Activated CD8-positive, alpha-beta T cell treated with anti-CD3 and anti-CD28 coated beads, Interleukin-2, amount 10 ng/mL, durations not matched to agents 7 days and 5 days (primary cell): Measurements from ENCODE around the gene CDH13. TPM values are rescaled to one million over a fixed set of nuclear protein-coding genes. Genes with fewer than 3 reads are reported as not detected.

Experiments used
- ATAC-seq: fragments of 150-1000 bp; cut with Tn5 transposase; one replicate; pipeline ENCODE4 v1.10.0; 2021; ENCODE audit warnings: moderate library complexity
- CTCF ChIA-PET: fragments of 350-600 bp; sonication (Branson Sonifier 250); formaldehyde crosslinking; loops from one replicate; lab custom pipeline; 2021; ENCODE audit warnings: antibody characterized with exemption; lab: Charles Lee
- POLR2A ChIA-PET: fragments of 350-600 bp; sonication (Branson Sonifier 250); formaldehyde crosslinking; loops from one replicate; lab custom pipeline; 2021; ENCODE audit warnings: antibody characterized with exemption; lab: Charles Lee
- DNase-seq: peaks from one replicate; pipeline ENCODE4 v3.0.0-alpha.2; 2020
- H3K27ac Mint-ChIP-seq: one replicate; pipeline ENCODE4 v1.8.0; 2021; ENCODE audit warnings: mild to moderate bottlenecking, mixed read lengths
- H3K27me3 Mint-ChIP-seq: one replicate; pipeline ENCODE4 v1.8.0; 2021; ENCODE audit warnings: low read depth, mixed read lengths
- H3K36me3 Mint-ChIP-seq: one replicate; pipeline ENCODE4 v1.8.0; 2021; ENCODE audit warnings: low read depth, mixed read lengths
- H3K4me1 Mint-ChIP-seq: one replicate; pipeline ENCODE4 v1.8.0; 2021; ENCODE audit warnings: low read depth, mixed read lengths
- H3K4me3 Mint-ChIP-seq: one replicate; pipeline ENCODE4 v1.8.0; 2021; ENCODE audit warnings: mild to moderate bottlenecking, mixed read lengths
- H3K9me3 Mint-ChIP-seq: one replicate; pipeline ENCODE4 v1.8.0; 2022; ENCODE audit warnings: mixed read lengths; ENCODE audit not compliant: insufficient read depth
- total RNA-seq, 2 experiments: library from RNA; stranded (reverse); gene quantifications; one replicate each; pipeline ENCODE4 v1.2.3, GENCODE V29; 2021

CDH13 gene
- total RNA-seq, 2 experiments from 2014 or later: not detected

DNA sequence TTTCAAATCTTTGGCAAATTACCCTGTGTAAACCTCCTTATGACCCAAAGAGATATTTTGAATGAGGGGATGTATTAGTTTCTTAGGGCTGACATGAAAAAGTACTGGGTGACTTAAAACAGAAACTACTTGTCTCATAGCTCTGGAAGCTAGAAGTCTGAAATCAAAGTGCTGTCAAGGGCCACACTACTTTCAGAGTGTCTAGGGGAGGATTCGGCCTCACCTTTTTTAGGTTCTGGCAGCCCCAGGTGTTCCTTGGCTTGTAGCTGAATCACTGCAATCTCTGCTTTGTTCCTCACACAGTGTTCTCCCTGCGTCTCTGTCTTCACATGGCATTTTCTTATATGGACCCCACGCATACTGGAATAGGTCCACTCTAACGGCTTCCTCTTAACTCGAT, 322.2 kb downstream of the CDH13 start:
- peaks cover 9% of the 10 kb centered on the region for H3K27me3 Mint-ChIP-seq
- CTCF ChIA-PET: no interaction called here
- peaks cover 18% of the 10 kb centered on the region for H3K9me3 Mint-ChIP-seq
- H3K27ac Mint-ChIP-seq: no peak overlapping the region
- H3K4me1 Mint-ChIP-seq: peaks cover 22% of the 10 kb centered on the region
- POLR2A ChIA-PET: no interaction called here
- DNase-seq: no peak
- no peak overlapping the region for H3K4me3 Mint-ChIP-seq
- H3K36me3 Mint-ChIP-seq: peaks cover 9% of the 10 kb centered on the region
- no peak for ATAC-seq

DNA sequence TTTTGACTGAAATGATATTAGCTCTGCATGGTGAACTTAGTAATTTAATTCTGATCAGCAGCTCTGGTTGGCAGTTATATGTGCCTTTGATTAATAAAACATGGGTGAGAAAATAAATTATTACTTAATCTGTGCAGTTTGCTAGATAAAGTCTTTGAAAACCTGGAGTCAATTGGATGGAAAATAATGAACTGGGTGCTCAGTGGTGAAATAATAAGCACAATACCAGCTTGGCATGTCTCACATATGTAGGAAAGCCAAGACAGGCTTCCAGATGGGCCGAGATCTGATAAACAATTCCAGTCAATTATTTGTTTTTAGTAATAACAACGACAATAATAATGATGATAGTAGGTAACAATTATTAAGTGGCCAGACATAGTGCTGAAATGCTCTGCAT, 326.7 kb downstream of the CDH13 start:
- ChIA-PET CTCF (no interaction called here), POLR2A (no interaction called here)
- ATAC-seq (no peak), DNase-seq (no peak)
- Mint-ChIP-seq H3K4me1 (peaks cover 7% of the 10 kb centered on the region), H3K27me3 (peaks cover 22% of the 10 kb centered on the region), H3K9me3 (no peaks in the 10 kb centered on the region), H3K36me3 (no peaks in the 10 kb centered on the region), H3K27ac (no peak overlapping the region), H3K4me3 (no peak overlapping the region)

DNA sequence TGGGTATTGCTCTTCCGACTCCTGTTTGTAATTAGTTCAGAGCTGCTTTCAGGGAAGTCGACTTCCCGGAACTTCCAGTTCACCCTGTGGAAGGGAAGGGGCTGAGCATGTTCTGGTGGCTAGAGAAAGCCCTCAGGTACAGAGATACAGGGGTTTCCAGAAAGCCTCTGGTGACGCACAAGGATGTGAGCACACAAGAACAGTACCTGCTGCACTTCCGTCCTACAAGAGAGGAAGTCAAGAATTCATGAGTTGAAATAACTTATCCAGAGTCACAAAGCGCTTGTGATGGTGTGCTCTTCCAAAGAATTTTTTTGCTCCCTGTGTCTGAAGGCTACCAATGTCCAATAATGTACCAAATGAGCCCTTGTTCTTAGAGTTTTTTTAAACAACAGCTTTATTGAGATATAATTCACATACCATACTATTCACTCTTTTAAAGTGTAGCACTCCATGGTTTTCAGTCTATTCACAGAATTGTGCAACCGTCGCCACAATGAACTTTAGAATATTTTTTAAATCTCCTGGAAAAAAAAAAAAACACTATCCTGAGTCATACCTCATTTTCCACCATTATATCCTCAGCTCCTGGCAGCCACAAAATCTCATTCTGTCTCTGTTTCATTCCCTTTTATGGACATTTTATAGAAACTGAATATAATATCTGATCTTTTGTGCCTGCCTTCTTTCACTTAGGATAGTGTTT, 327.6 kb downstream of the CDH13 start:
- ATAC-seq (no peak), DNase-seq (no peak)
- H3K9me3 Mint-ChIP-seq: no peaks in the 10 kb centered on the region
- peaks cover 22% of the 10 kb centered on the region for H3K27me3 Mint-ChIP-seq
- ChIA-PET POLR2A (no interaction called here), CTCF (no interaction called here)
- peaks cover 7% of the 10 kb centered on the region for H3K4me1 Mint-ChIP-seq
- no peak overlapping the region for H3K4me3 Mint-ChIP-seq
- no peaks in the 10 kb centered on the region for H3K36me3 Mint-ChIP-seq
- no peak overlapping the region for H3K27ac Mint-ChIP-seq

DNA sequence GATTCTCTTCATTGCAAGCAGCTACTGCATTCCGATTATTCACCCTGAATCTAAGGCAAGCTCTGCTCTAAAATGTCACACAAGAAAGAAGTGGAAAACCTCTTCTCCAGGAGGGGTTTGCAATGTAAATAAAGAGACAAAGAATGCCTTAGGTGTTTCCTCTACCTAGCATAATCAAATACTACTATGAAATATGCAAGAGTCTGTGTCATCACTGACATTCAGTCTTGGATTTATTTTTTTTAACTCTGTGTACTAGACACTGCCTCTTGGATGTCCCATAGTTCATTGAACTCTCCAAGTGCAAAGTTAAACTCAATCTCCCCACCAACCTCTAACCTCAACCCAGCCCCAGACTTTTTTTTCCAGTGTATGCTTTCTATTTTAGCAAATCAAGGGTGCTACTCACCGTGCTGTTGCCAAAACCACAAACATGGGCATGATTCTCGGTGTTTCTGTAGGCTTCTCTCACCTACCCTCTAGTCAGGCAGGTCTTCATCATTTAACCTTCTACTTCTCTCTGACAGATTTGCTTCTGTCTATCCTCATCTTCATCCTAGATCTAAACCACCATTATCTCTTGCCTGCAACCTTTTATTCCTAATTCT, 329.1 kb downstream of the CDH13 start:
- DNase-seq: no peak
- ATAC-seq: no peak

DNA sequence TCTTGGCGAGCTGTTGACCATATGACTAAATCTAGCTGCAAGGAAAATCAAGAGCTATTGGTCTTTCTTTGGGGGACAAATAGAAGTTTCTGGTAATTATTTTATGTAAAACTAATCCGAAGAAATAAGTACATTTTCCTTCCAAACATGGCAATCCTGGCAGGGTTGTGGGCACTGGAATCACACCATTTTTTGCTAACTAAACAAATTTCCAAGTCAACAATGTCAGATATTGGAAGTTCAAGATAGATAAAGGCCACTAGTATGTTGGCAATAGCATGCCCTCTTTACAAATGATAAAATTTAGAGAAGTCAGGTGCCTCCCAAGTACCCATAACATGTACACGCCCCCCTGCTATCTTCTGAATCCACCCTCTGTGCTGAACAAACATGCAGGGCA, 330.4 kb downstream of the CDH13 start:
- POLR2A ChIA-PET: no interaction called here
- CTCF ChIA-PET: no interaction called here
- no peaks in the 10 kb centered on the region for H3K36me3 Mint-ChIP-seq

More for the DNA sequence above, 329.1 kb downstream of the CDH13 start:
- H3K4me1 Mint-ChIP-seq: peaks cover 7% of the 10 kb centered on the region
- H3K36me3 Mint-ChIP-seq: no peaks in the 10 kb centered on the region
- H3K27ac Mint-ChIP-seq: no peak overlapping the region
- peaks cover 23% of the 10 kb centered on the region for H3K27me3 Mint-ChIP-seq
- no peaks in the 10 kb centered on the region for H3K9me3 Mint-ChIP-seq
- H3K4me3 Mint-ChIP-seq: no peak overlapping the region
- POLR2A ChIA-PET: no interaction called here
- CTCF ChIA-PET: no interaction called here

DNA sequence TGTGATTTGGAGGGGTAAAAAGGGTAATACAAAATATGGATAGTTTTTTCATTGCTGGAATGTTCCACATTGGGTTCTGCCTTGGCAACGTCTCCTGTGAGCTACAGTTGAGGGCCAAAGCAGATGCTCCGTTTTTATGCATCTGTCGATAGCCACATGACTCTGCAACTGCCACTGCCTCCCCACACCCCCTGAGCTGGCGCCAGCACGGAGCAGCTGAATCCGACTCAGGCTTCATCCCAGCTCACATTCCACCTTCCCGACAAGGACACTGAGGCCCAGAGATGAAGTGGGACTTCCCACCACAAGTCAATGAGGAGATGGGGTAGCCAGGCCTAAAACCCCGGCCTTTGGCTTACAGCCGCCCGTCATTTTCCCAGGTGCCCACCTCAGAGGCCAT, 334.1 kb downstream of the CDH13 start:
- H3K36me3 Mint-ChIP-seq: no peaks in the 10 kb centered on the region
- POLR2A ChIA-PET: no interaction called here
- peaks cover 21% of the 10 kb centered on the region for H3K27me3 Mint-ChIP-seq

More for the DNA sequence above, 330.4 kb downstream of the CDH13 start:
- Mint-ChIP-seq H3K27ac (no peak overlapping the region), H3K27me3 (peaks cover 20% of the 10 kb centered on the region), H3K4me1 (peaks cover 7% of the 10 kb centered on the region), H3K4me3 (no peak overlapping the region), H3K9me3 (no peaks in the 10 kb centered on the region)
- no peak for ATAC-seq
- DNase-seq: no peak

DNA sequence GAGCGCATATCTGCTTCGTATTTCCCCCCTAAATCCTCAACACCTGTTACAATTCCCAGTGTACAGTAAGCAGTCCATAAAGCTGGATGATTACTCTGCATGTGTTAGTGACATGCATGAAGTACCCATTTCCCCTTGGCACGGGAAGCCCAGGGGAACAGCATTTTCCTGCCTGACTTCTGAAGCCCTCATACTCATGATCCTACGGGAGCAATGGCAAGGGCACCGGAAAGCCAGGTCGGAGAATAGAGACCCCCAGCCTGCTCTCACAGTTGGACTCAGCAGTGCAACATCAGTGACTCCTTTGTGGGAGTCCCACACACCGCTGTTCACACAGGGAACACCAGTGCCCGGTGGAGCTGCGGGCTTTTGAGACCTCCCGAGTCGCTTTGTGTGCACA, 336.9 kb downstream of the CDH13 start:
- POLR2A ChIA-PET: no interaction called here
- H3K27me3 Mint-ChIP-seq: peaks cover 12% of the 10 kb centered on the region
- H3K4me3 Mint-ChIP-seq: no peak overlapping the region
- DNase-seq: no peak
- no peak for ATAC-seq
- no peaks in the 10 kb centered on the region for H3K4me1 Mint-ChIP-seq
- CTCF ChIA-PET: no interaction called here
- no peak overlapping the region for H3K27ac Mint-ChIP-seq
- no peaks in the 10 kb centered on the region for H3K36me3 Mint-ChIP-seq
- H3K9me3 Mint-ChIP-seq: no peaks in the 10 kb centered on the region

More for the DNA sequence above, 334.1 kb downstream of the CDH13 start:
- Mint-ChIP-seq H3K9me3 (no peaks in the 10 kb centered on the region), H3K4me3 (no peak overlapping the region), H3K27ac (no peak overlapping the region), H3K4me1 (peaks cover 3% of the 10 kb centered on the region)
- CTCF ChIA-PET: no interaction called here
- no peak for DNase-seq
- no peak for ATAC-seq

DNA sequence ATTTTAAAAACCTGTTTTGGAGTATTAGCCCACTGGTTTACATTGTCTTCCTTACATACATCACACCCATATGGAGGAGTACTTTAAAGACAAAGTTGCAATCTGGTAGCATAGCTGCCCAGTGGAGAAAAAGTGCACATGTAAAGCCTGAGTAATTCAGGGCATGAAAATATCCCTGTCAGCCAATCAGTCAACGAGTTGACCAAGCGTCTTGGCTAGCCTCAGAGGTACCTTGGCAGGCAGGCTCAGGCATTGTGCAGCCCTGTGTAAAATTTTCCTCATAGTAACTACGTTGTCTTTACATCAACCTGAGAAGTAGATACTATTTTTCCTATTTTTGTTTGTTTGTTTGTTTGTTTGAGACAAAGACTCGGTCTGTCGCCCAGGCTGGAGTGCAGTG, 339.0 kb downstream of the CDH13 start:
- ATAC-seq (no peak), DNase-seq (no peak)
- POLR2A ChIA-PET: no interaction called here
- Mint-ChIP-seq H3K4me3 (no peak overlapping the region), H3K27ac (no peak overlapping the region), H3K4me1 (no peaks in the 10 kb centered on the region), H3K36me3 (no peaks in the 10 kb centered on the region), H3K9me3 (peaks cover 3% of the 10 kb centered on the region), H3K27me3 (peaks cover 8% of the 10 kb centered on the region)
- CTCF ChIA-PET: no interaction called here

DNA sequence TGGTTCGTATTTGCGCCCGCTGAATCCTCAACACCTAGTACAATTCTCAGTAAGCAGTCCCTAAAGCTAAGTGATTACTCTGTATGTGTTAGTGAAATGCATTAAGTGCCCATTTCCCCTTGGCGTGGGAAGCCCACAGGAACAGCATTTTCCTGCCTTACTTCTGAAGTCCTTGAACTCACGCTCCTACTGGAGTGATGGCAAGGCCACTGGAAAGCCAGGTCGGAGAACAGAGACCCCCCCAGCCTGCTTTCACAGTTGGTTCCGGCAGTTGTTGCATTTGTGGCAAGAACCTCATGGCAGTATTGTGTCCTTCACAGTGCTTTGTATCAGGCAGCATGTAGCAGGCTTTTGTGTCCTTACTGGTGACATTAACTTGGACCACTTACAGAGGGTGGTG, 340.7 kb downstream of the CDH13 start:
- no peak overlapping the region for H3K4me3 Mint-ChIP-seq
- peaks cover 3% of the 10 kb centered on the region for H3K9me3 Mint-ChIP-seq
- peaks cover 5% of the 10 kb centered on the region for H3K27me3 Mint-ChIP-seq
- H3K27ac Mint-ChIP-seq: no peak overlapping the region
- no peaks in the 10 kb centered on the region for H3K4me1 Mint-ChIP-seq
- DNase-seq (no peak), ATAC-seq (no peak)
- no peaks in the 10 kb centered on the region for H3K36me3 Mint-ChIP-seq
- ChIA-PET CTCF (no interaction called here), POLR2A (no interaction called here)

DNA sequence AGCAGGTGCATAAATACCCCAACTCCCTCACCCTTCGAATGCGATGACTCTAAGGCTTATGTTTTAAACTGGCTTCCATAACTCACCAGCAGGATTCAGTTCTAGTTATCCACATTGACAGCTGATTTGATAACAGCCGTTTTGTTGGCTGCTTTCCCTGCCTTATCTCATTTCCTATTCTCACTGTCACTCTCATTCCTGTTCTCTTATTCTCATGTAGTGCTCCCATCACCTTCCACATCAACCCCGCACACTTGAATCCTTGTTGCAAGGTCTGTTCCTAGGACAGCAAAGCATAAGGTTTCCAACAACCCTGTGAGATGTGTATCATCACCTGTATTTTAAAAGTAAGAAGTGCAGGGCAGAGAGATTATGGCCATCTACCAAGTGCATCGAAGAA, 344.4 kb downstream of the CDH13 start:
- POLR2A ChIA-PET: no interaction called here
- CTCF ChIA-PET: no interaction called here
- Mint-ChIP-seq H3K36me3 (no peaks in the 10 kb centered on the region), H3K9me3 (peaks cover 3% of the 10 kb centered on the region), H3K4me3 (no peak overlapping the region), H3K27ac (no peak overlapping the region), H3K27me3 (peaks cover 5% of the 10 kb centered on the region), H3K4me1 (no peaks in the 10 kb centered on the region)
- DNase-seq (no peak), ATAC-seq (no peak)

DNA sequence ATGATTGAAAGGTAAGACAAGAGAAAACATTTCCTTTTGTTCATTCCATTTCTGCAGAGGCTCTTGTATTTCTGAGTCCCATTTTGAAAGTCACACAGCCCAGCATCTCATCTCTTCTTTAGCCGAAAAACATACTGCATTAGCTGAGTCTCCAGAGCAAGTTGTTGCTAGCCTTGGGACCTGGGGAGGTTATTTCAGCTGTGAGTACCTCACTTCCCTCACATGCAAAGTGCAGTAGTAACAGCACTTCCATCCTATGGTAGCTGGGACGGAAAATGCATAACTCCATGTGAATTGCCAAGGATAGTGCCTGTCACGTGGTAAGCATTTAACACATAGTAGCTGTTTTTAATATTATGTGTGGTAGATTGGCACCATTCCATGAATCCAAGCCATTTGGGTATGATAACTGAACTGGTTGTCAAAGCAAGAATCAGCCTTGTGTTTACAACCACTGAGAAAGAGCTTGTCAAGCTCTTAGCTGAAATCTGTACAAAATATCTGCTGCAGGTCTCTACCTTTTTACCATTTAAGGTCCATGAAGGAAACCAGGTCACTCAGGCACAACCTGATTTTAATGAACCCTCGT, 345.7 kb downstream of the CDH13 start:
- Mint-ChIP-seq H3K36me3 (no peaks in the 10 kb centered on the region), H3K27me3 (peaks cover 5% of the 10 kb centered on the region), H3K9me3 (peaks cover 3% of the 10 kb centered on the region), H3K4me3 (no peak overlapping the region), H3K27ac (no peak overlapping the region), H3K4me1 (no peaks in the 10 kb centered on the region)
- POLR2A ChIA-PET: no interaction called here
- DNase-seq: no peak
- no peak for ATAC-seq
- CTCF ChIA-PET: no interaction called here

DNA sequence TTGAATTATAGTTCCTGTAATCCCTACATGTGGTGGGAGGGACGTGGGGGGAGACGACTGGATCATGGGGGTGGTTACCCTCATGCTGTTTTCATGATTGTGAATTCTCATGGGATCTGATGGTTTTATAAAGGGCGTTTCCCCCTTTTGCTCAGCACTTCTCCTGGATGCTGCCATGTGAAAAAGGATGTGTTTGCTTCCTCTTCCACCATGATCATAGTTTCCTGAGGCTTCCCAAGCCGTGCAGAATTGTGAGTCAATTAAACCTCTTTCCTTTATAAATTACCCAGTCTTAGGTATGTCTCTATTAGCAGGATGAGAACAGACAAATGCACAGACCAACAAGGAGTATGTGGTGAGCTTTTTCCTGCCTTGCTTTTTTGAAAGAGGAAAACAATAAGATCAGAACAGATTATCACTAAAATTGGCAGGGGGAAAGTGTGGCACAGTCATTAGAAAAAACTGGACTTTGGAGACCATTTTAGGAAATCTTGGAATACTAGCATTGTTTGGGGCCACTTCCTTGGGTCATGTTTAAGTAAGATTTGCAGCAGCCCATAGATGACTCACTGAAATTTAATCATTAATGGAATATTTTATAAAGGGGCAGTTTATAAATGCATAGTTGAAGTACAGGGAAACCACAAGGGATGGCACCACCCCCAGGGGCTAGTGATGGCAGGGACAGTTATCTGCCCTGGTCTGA, 352.8 kb downstream of the CDH13 start:
- POLR2A ChIA-PET: no interaction called here
- H3K4me1 Mint-ChIP-seq: no peaks in the 10 kb centered on the region
- ATAC-seq (no peak), DNase-seq (no peak)
- no peak overlapping the region for H3K4me3 Mint-ChIP-seq
- CTCF ChIA-PET: no interaction called here
- no peaks in the 10 kb centered on the region for H3K36me3 Mint-ChIP-seq
- H3K27ac Mint-ChIP-seq: no peak overlapping the region
- H3K27me3 Mint-ChIP-seq: peaks cover 4% of the 10 kb centered on the region
- no peaks in the 10 kb centered on the region for H3K9me3 Mint-ChIP-seq
